Neuron (in vitro differentiated cells): ENCODE results near the gene FAM234A.
"Not testable (repeated sequence)": the region's sequence is repeated elsewhere in the genome, so short reads cannot be mapped to it uniquely, and the experiment has no call there.

Experiments used
- H2AFZ ChIP-seq: one replicate; pipeline ENCODE4 v1.6.1; 2013; ENCODE audit warnings: low read depth, mild to moderate bottlenecking, inconsistent platforms, low read length, moderate library complexity
- H3K27me3 ChIP-seq: one replicate; pipeline ENCODE4 v1.6.1; 2013; ENCODE audit warnings: low read length; ENCODE audit not compliant: insufficient read depth
- H3K36me3 ChIP-seq: one replicate; pipeline ENCODE4 v1.6.1; 2013; ENCODE audit warnings: low read length; ENCODE audit not compliant: insufficient read depth
- H3K4me1 ChIP-seq: one replicate; pipeline ENCODE4 v1.6.1; 2013; ENCODE audit warnings: low read length; ENCODE audit not compliant: insufficient read depth
- H3K4me3 ChIP-seq: 2 replicates; pipeline ENCODE4 v1.5.1; 2013; ENCODE audit warnings: mild to moderate bottlenecking, low read length, moderate library complexity
- H3K9me3 ChIP-seq: one replicate; pipeline ENCODE4 v1.6.1; 2013; ENCODE audit warnings: low read length

Gene FAM234A

GRCh38 chr16:245105-245504 lies 10.5 kb downstream of the FAM234A start:
- H3K36me3 ChIP-seq = peaks cover 20% of the 10 kb centered on the region
- H3K4me1 ChIP-seq = no peaks in the 10 kb centered on the region

DNA sequence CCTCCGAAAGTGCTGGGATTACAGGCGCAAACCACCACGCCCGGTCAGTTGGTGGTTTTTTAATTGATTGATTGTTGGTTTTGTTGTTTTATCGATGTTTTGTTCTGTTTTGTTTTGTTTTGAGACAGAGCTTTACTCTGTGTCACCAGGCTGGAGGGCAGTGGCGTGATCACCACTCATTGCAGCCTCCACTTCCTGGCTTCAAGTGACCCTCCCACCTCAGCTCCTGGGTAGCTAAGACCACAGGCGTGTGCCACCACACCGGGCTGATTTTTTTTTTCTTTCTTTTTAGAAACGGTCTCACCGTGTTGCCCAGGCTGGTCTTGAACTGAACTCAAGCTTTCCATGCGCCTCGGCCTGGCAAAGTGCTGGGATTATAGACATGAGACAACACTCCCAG lies 12.4 kb downstream of the FAM234A start:
- no peak overlapping the region for H3K4me3 ChIP-seq
- no peaks in the 10 kb centered on the region for H3K9me3 ChIP-seq
- H2AFZ ChIP-seq = no peak overlapping the region
- no peaks in the 10 kb centered on the region for H3K27me3 ChIP-seq
- peaks cover 20% of the 10 kb centered on the region for H3K36me3 ChIP-seq
- H3K4me1 ChIP-seq = no peaks in the 10 kb centered on the region

More at GRCh38 chr16:245105-245504, 10.5 kb downstream of the FAM234A start:
- Histone ChIP-seq H3K9me3 (peaks cover 4% of the 10 kb centered on the region), H2AFZ (no peak overlapping the region), H3K27me3 (no peaks in the 10 kb centered on the region), H3K4me3 (no peak overlapping the region)

GRCh38 chr16:249431-249830 lies 14.8 kb downstream of the FAM234A start:
- Histone ChIP-seq H3K9me3 (no peaks in the 10 kb centered on the region), H3K27me3 (no peaks in the 10 kb centered on the region), H3K4me1 (no peaks in the 10 kb centered on the region), H2AFZ (no peak overlapping the region), H3K4me3 (no peak overlapping the region), H3K36me3 (peaks cover 35% of the 10 kb centered on the region)

DNA sequence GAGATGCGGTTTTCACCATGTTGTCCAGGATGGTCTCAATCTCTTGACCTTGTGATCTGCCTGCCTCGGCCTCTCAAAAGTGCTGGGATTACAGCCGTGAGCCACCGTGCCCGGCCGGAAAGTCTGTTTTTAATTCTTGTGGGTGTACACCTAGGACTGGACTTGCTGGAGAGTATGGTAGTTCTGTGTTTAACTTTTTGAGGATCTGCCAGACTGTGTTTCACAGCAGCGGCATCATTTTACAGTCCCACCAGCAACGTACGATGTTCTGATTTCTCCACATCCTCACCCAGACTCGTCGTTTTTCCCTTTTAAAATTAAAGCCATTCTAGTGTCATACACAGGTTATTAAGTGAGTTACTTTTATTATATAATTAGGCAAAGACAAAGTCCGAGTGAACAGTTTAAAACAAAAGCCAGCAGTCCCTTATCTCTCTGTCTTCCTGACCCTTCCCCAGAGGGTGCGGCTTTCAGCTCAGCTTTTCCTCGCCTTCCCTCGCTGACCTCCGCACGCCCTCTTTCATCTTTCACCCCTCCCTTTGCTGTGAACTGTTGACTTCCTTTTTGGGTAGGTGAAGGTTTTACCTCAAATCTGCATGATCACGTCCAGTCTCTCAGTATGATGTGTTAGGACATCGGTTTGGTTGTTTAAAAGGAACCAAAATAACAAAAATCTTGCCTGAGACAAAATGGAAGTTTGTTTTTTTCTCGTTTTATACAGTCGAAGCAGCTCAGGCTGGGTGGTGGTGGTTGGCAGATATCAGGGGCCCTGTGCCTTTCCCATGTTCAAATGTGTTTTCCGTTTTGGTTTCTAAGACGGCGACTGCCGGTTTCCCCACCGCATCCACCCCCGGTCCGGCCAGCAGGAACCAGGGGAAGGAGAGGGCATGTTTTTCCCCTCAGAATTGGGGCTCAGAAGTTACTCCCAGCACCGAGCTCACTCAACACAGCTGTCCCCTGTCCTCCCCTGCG lies 18.0 kb downstream of the FAM234A start:
- Histone ChIP-seq H3K4me1 (no peaks in the 10 kb centered on the region), H3K36me3 (peaks cover 46% of the 10 kb centered on the region), H3K27me3 (no peaks in the 10 kb centered on the region), H2AFZ (no peak overlapping the region), H3K4me3 (no peak overlapping the region), H3K9me3 (peaks cover 4% of the 10 kb centered on the region)

- Histone ChIP-seq H3K4me1 (no peaks in the 10 kb centered on the region), H3K36me3 (peaks cover 46% of the 10 kb centered on the region), H3K27me3 (no peaks in the 10 kb centered on the region)
Observed at GRCh38 chr16:253833-254232, 19.2 kb downstream of the FAM234A start.

DNA sequence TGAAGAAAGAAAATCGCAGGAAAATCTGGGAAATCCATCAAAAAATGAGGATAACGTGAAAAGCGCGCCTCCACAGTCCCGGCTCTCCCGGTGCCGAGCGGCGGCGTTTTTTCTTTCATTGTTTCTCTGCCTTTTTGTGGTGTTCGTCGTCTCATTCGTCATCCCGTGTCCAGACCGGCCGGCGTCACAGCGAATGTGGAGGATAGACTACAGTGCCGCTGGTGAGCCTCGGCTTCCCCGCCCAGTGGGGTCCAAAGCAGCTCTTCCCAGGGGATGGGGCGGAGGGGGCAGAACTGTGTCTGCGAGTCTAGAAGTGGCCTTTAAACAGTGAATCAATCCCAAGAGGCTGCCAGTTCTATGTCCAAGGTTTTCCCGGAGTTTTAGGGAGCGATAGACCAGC lies 19.8 kb downstream of the FAM234A start:
- no peak overlapping the region for H3K4me3 ChIP-seq
- H3K9me3 ChIP-seq = peaks cover 4% of the 10 kb centered on the region
- no peaks in the 10 kb centered on the region for H3K4me1 ChIP-seq
- no peak overlapping the region for H2AFZ ChIP-seq
- H3K27me3 ChIP-seq = no peaks in the 10 kb centered on the region
- H3K36me3 ChIP-seq = peaks cover 47% of the 10 kb centered on the region

More at GRCh38 chr16:253833-254232, 19.2 kb downstream of the FAM234A start:
- no peak overlapping the region for H2AFZ ChIP-seq
- peaks cover 4% of the 10 kb centered on the region for H3K9me3 ChIP-seq
- H3K4me3 ChIP-seq = no peak overlapping the region

- Histone ChIP-seq H3K4me1 (no peaks in the 10 kb centered on the region), H3K9me3 (peaks cover 4% of the 10 kb centered on the region), H3K27me3 (no peaks in the 10 kb centered on the region), H2AFZ (no peak overlapping the region), H3K36me3 (peaks cover 52% of the 10 kb centered on the region), H3K4me3 (no peak overlapping the region)
Observed at GRCh38 chr16:255183-255582, 20.6 kb downstream of the FAM234A start.

DNA sequence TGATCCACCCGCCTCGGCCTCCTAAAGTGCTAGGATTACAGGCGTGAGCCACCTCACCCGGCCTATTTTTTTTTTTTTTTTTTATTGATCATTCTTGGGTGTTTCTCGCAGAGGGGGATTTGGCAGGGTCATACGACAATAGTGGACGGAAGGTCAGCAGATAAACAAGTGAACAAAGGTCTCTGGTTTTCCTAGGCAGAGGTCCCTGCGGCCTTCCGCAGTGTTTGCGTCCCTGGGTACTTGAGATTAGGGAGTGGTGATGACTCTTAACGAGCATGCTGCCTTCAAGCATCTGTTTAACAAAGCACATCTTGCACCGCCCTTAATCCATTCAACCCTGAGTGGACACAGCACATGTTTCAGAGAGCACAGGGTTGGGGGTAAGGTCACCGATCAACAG lies 23.5 kb downstream of the FAM234A start:
- not testable (repeated sequence) for H3K27me3 ChIP-seq, H2AFZ ChIP-seq, H3K9me3 ChIP-seq, H3K4me3 ChIP-seq, H3K4me1 ChIP-seq
- H3K36me3 ChIP-seq = peaks cover 62% of the 10 kb centered on the region

GRCh38 chr16:259226-259625 lies 24.6 kb downstream of the FAM234A start:
- Histone ChIP-seq H3K4me1 (no peaks in the 10 kb centered on the region), H3K4me3 (no peak overlapping the region), H3K36me3 (peaks cover 64% of the 10 kb centered on the region), H3K27me3 (no peaks in the 10 kb centered on the region), H2AFZ (no peak overlapping the region), H3K9me3 (peaks cover 4% of the 10 kb centered on the region)

DNA sequence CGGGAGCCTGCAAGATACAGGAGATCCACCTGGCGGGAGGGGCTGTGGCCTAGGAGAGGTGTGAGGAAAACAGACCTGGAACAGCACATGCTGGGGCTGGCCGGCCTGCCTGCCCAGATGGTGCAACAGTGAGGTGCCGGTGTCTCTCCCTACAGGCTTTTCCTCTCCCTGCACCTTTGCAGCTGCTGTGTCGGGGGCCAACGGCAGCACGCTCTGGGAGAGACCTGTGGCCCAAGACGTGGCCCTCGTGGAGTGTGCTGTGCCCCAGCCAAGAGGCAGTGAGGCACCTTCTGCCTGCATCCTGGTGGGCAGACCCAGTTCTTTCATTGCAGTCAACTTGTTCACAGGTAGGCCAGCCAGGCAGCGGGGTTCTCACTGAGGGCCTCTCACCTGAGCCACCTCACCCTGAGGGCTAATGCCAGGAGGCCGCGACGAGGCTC lies 25.2 kb downstream of the FAM234A start:
- H3K4me1 ChIP-seq = no peaks in the 10 kb centered on the region
- H3K9me3 ChIP-seq = peaks cover 4% of the 10 kb centered on the region

DNA sequence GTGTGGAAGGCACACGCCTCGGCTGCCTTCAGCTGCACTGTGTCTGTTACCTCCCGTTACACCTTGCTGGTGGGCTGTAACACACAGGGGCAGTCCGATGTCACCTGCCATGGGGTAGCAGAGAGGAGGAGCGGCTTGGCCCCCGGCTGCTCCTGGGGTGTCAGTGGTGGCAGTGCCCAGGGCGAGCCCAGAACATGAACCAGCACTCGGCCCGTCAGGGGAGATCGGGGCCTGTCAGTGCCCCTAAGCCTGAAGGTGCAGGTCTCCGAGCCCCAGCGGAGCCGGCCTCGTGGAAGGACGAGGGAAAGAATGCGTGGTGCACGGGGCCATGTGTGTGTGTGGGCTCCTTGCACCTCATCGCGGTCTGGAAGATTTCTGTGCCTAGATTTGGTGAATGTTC lies 25.7 kb downstream of the FAM234A start:
- Histone ChIP-seq H3K4me3 (no peak overlapping the region), H3K27me3 (no peaks in the 10 kb centered on the region), H3K36me3 (peaks cover 69% of the 10 kb centered on the region)

More for the DNA sequence above, 25.2 kb downstream of the FAM234A start:
- no peaks in the 10 kb centered on the region for H3K27me3 ChIP-seq
- peaks cover 67% of the 10 kb centered on the region for H3K36me3 ChIP-seq
- H2AFZ ChIP-seq = no peak overlapping the region
- H3K4me3 ChIP-seq = no peak overlapping the region

GRCh38 chr16:261031-261691 lies 26.5 kb downstream of the FAM234A start:
- Histone ChIP-seq H2AFZ (no peak overlapping the region), H3K36me3 (peaks cover 67% of the 10 kb centered on the region), H3K9me3 (no peaks in the 10 kb centered on the region), H3K4me1 (no peaks in the 10 kb centered on the region), H3K4me3 (no peak overlapping the region), H3K27me3 (no peaks in the 10 kb centered on the region)

More for the DNA sequence above, 25.7 kb downstream of the FAM234A start:
- H2AFZ ChIP-seq = no peak overlapping the region
- H3K9me3 ChIP-seq = peaks cover 4% of the 10 kb centered on the region
- no peaks in the 10 kb centered on the region for H3K4me1 ChIP-seq

GRCh38 chr16:262121-262745 lies 27.6 kb downstream of the FAM234A start:
- no peaks in the 10 kb centered on the region for H3K9me3 ChIP-seq
- no peak overlapping the region for H3K4me3 ChIP-seq
- peaks cover 63% of the 10 kb centered on the region for H3K36me3 ChIP-seq
- no peak overlapping the region for H2AFZ ChIP-seq
- no peaks in the 10 kb centered on the region for H3K27me3 ChIP-seq
- no peaks in the 10 kb centered on the region for H3K4me1 ChIP-seq
